Skeletal muscle cell (primary cell): Measurements from ENCODE around the gene ZMYND8.
A peak's percentile ranks its signal among the peaks of the same experiment; 100 is the strongest.
"Not testable (repeated sequence)": the region's sequence is repeated elsewhere in the genome, so short reads cannot be mapped to it uniquely, and the experiment has no call there.

Source experiments
- DNase-seq: peaks from one replicate; pipeline ENCODE4 v3.0.0-alpha.2; 2010; ENCODE audit warnings: low read depth
- H3K4me3 ChIP-seq: 2 replicates; pipeline ENCODE4 v1.5.1; 2011; ENCODE audit warnings: low read depth, mild to moderate bottlenecking, control low read depth, low read length, moderate library complexity

ZMYND8 gene

DNA sequence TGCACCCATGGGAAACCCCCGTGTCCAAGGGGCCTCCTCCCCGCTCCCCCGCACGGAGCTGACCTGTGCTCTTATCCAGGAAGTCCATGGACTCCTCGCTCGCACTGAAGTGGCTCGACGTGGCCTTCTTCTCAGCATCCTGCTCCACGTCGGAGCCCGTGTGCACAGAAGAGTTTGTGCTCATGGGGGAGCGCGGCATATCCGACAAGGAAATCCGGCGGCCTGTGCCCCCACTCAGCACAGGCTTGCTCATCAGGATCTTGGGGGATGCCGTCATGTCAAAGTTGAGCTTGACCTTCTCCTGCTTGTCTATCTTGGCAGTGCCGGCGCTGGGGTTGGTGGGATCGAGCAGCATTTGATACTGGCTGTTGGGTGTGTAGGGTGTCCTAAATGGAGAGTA lies 80.2 kb downstream of the ZMYND8 start:
- H3K4me3 ChIP-seq: no peak overlapping the region
- no peak for DNase-seq

GRCh38 chr20:47275548-47275947 lies 81.0 kb downstream of the ZMYND8 start:
- H3K4me3 ChIP-seq: no peak overlapping the region
- no peak for DNase-seq

- peak; percentile 86 for DNase-seq
These were observed 81.9 kb downstream of the ZMYND8 start for GRCh38 chr20:47274401-47275108.

GRCh38 chr20:47273591-47274235 lies 82.8 kb downstream of the ZMYND8 start:
- no peak overlapping the region for H3K4me3 ChIP-seq
- DNase-seq: no peak

More at GRCh38 chr20:47274401-47275108, 81.9 kb downstream of the ZMYND8 start:
- H3K4me3 ChIP-seq: no peak overlapping the region

- H3K4me3 ChIP-seq: no peak overlapping the region
- DNase-seq: no peak
These were observed 83.5 kb downstream of the ZMYND8 start for GRCh38 chr20:47272893-47273590.

- no peak for DNase-seq
These were observed 85.4 kb downstream of the ZMYND8 start for GRCh38 chr20:47271046-47271615.

DNA sequence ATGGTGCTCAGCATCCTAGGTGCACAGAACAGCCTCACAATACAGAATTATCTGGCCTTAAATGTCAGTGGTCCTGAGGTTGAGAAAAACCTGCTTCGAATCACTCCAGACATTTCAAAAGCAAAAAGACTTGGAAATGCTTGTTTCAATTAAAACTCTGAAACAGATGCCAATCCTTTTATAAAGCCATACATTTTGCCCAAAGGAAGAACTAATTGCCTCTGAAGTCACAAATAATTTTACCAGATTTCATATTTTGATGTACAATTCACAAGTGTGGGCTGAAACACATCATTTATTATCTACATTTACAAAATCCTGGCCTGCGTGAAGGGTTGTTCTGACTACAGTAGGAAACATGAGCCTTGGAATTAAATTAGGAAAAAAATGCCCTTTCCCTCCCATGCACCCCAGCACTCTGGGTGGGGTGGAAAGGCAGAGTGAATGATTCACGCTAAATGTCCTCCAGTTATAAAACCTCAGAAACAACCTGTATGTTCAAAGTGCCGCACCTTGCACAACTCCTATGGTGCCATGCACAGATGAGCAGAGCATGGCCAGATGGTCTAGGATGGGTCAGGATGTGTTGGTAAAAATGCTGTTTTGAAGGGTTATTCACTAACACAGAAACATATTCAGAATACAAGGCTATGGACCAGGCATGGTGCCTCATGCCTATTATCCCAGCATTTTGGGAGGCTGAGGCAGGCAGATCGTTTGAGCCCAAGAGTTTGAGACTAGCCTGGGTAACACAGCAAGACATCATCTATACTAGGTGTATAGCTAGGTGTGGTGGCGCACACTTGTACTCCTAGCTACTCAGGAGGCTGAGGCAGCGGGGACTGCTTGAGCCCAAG lies 87.0 kb downstream of the ZMYND8 start:
- H3K4me3 ChIP-seq: no peak overlapping the region
- no peak for DNase-seq

More at GRCh38 chr20:47271046-47271615, 85.4 kb downstream of the ZMYND8 start:
- H3K4me3 ChIP-seq: no peak overlapping the region

- H3K4me3 ChIP-seq: no peak overlapping the region
- DNase-seq: no peak
These were observed 88.9 kb downstream of the ZMYND8 start for GRCh38 chr20:47267621-47268020.

DNA sequence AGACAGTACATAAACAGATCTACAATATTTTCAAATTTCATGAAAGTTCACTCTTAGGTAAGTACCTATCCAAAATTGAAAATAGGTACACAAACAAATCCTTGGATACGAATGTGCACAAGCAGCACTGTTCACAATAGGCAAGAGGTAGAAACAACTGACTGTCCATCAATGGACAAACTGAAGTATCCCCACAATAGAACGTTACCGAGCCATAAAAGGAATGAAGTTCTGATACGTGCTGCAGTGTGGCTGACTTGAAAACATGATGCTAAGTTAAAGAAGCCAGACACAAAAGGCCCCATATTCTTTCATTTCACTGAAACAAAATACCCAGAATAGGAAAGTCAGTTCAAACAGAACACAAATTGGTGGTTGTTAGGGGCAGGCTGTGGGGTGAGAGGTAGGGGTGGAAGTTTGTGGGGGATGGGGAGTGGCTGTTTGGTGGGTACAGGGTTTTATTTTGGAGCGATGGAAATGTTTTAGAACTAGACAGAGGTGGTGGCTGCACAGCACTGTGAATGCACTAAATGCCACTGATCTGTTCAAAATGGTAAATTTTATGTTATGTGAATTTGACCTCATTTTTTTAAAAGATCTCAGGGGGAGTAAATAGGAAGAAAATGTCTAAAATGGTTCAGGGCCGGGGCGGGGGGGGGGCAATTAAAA lies 89.5 kb downstream of the ZMYND8 start:
- H3K4me3 ChIP-seq: no peak overlapping the region
- DNase-seq: no peak

- H3K4me3 ChIP-seq: no peak overlapping the region
- no peak for DNase-seq
These were observed 90.5 kb downstream of the ZMYND8 start for GRCh38 chr20:47265984-47266383.

GRCh38 chr20:47265214-47265613 lies 91.3 kb downstream of the ZMYND8 start:
- no peak for DNase-seq
- no peak overlapping the region for H3K4me3 ChIP-seq

GRCh38 chr20:47264137-47264769 lies 92.2 kb downstream of the ZMYND8 start:
- not testable (repeated sequence) for DNase-seq, H3K4me3 ChIP-seq

GRCh38 chr20:47263465-47264084 lies 92.9 kb downstream of the ZMYND8 start:
- no peak for DNase-seq
- H3K4me3 ChIP-seq: no peak overlapping the region

- DNase-seq: no peak
- H3K4me3 ChIP-seq: no peak overlapping the region
These were observed 93.4 kb downstream of the ZMYND8 start for GRCh38 chr20:47263080-47263464.

GRCh38 chr20:47262365-47263013 lies 94.0 kb downstream of the ZMYND8 start:
- H3K4me3 ChIP-seq: no peak overlapping the region
- no peak for DNase-seq

- H3K4me3 ChIP-seq: no peak overlapping the region
- DNase-seq: no peak
These were observed 94.5 kb downstream of the ZMYND8 start for GRCh38 chr20:47262008-47262364.

DNA sequence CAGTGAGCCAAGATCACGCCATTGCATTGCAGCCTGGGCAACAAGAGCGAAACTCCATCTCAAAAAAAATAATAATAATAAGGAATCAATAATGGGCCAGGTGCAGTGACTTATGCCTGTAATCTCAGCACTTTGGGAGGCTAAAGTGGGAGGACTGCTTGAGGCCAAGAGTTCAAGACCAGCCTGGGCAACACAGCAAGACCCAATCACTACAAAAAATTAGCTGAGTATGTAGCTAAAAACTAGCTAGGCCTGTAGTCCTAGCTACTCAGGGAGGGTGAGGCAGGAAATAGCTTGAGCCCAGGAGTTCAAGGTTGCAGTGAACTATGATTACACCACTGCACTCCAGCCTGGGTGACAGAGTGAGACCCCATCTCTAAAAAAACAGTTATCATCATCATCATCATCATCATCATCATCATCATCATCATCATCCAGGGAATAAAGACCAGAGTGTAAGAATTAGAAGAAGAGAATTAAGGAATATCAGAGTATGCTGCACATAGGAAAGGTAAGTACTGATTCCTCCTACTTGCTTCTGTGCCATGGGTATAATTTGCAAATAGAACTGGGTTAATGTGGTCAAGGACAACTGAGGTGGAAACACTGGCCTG lies 95.2 kb downstream of the ZMYND8 start:
- not testable (repeated sequence) for H3K4me3 ChIP-seq

More for the DNA sequence above, 95.2 kb downstream of the ZMYND8 start:
- DNase-seq: not testable (repeated sequence)
